IMR-90 (cell line): ENCODE measurements around the gene HEXA. TPM values are rescaled to one million over a fixed set of nuclear protein-coding genes. Genes with fewer than 3 reads are reported as not detected.

Experiments
- ATAC-seq: fragments of 200-7000 bp; cut with Tn5 transposase; 2 replicates; pipeline ENCODE4 v1.9.1; 2020; ENCODE audit warnings: low read depth, mild to moderate bottlenecking, moderate library complexity
- BruUV-seq: library from RNA; stranded (reverse); fragments of 400-500 nt; replicated peaks from 2 replicates; lab custom pipeline; 2021; lab: Mats Ljungman, UMichigan
- CTCF ChIA-PET: fragments of 300-600 bp; formaldehyde crosslinking; extraction: SDS; loops from one replicate; lab custom pipeline; 2021; ENCODE audit warnings: antibody characterized with exemption; lab: Yijun Ruan, JAX
- POLR2A ChIA-PET: fragments of 300-600 bp; sonication (Branson Sonifier 250); formaldehyde crosslinking; loops from one replicate; lab custom pipeline; 2022; ENCODE audit warnings: antibody characterized with exemption; ENCODE audit not compliant: unreplicated experiment; lab: Charles Lee
- DNase-seq: peaks from one replicate; pipeline ENCODE4 v3.0.0; 2013
- H2AFZ ChIP-seq: replicated peaks from 2 replicates; pipeline ENCODE3; 2013; ENCODE audit warnings: low read length, mild to moderate bottlenecking; ENCODE audit not compliant: poor library complexity
- H2AK5ac ChIP-seq: 2 replicates; pipeline ENCODE4 v1.6.1; 2013; ENCODE audit warnings: low read depth, low read length, inconsistent platforms
- H2AK9ac ChIP-seq: replicated peaks from 2 replicates; pipeline ENCODE3; 2013; ENCODE audit warnings: mild to moderate bottlenecking, low read depth, low read length, moderate library complexity; ENCODE audit not compliant: poor library complexity
- H2BK120ac ChIP-seq: 2 replicates; pipeline ENCODE4 v1.6.1; 2013; ENCODE audit warnings: low read depth, low read length, inconsistent platforms
- H2BK15ac ChIP-seq: 3 replicates; pipeline ENCODE4 v1.6.1; 2013; ENCODE audit warnings: low read depth, low read length, inconsistent platforms
- H2BK20ac ChIP-seq: 2 replicates; pipeline ENCODE4 v1.6.1; 2013; ENCODE audit warnings: low read depth, mild to moderate bottlenecking, inconsistent platforms, low read length, moderate library complexity
- H2BK5ac ChIP-seq: 2 replicates; pipeline ENCODE4 v1.6.1; 2013; ENCODE audit warnings: mild to moderate bottlenecking, low read depth, low read length, inconsistent platforms; ENCODE audit not compliant: poor library complexity, severe bottlenecking
- H3K14ac ChIP-seq: replicated peaks from 2 replicates; pipeline ENCODE4 v1.6.1; 2013; ENCODE audit warnings: low read depth, low read length, inconsistent platforms
- H3K18ac ChIP-seq: 2 replicates; pipeline ENCODE4 v1.6.1; 2013; ENCODE audit warnings: low read depth, low read length, control low read depth
- H3K23ac ChIP-seq: 2 replicates; pipeline ENCODE4 v1.6.1; 2013; ENCODE audit warnings: low read depth, low read length, inconsistent platforms
- H3K27ac ChIP-seq: 2 replicates; pipeline ENCODE4 v1.5.1; 2013; ENCODE audit warnings: mild to moderate bottlenecking, control low read depth, low read length; ENCODE audit not compliant: insufficient read depth
- H3K27me3 ChIP-seq: 2 replicates; pipeline ENCODE4 v1.6.1; 2013; ENCODE audit warnings: low read length; ENCODE audit not compliant: control insufficient read depth, insufficient read depth
- H3K36me3 ChIP-seq: 2 replicates; pipeline ENCODE4 v1.6.1; 2013; ENCODE audit warnings: low read length, mixed read lengths; ENCODE audit not compliant: control insufficient read depth, insufficient read depth
- H3K4ac ChIP-seq: 2 replicates; pipeline ENCODE4 v1.6.1; 2013; ENCODE audit warnings: low read depth, low read length, inconsistent platforms
- H3K4me1 ChIP-seq: 2 replicates; pipeline ENCODE4 v1.6.1; 2013; ENCODE audit warnings: low read length, mixed read lengths; ENCODE audit not compliant: control insufficient read depth, insufficient read depth
- H3K4me2 ChIP-seq: 2 replicates; pipeline ENCODE4 v1.6.1; 2013; ENCODE audit warnings: low read depth, mild to moderate bottlenecking, control low read depth, low read length, moderate library complexity
- H3K4me3 ChIP-seq: 2 replicates; pipeline ENCODE4 v1.5.1; 2013; ENCODE audit warnings: low read depth, mild to moderate bottlenecking, control low read depth, low read length, moderate library complexity; ENCODE audit not compliant: insufficient read depth
- H3K56ac ChIP-seq: 2 replicates; pipeline ENCODE4 v1.6.1; 2013; ENCODE audit warnings: low read length, inconsistent platforms; ENCODE audit not compliant: insufficient read depth; ENCODE audit errors: extremely low read depth
- H3K79me1 ChIP-seq, 2 experiments: 2 replicates each; pipeline ENCODE4 v1.6.1; 2013; ENCODE audit warnings: low read length in 2 of 2, inconsistent platforms in 1 of 2, low read depth in 1 of 2
- H3K9ac ChIP-seq: 2 replicates; pipeline ENCODE4 v1.6.1; 2013; ENCODE audit warnings: low read depth, low read length, control low read depth
- H3K9me1 ChIP-seq: 2 replicates; pipeline ENCODE4 v1.6.1; 2013; ENCODE audit warnings: low read length, inconsistent platforms; ENCODE audit not compliant: insufficient read depth
- H3K9me3 ChIP-seq: 2 replicates; pipeline ENCODE4 v1.6.1; 2013; ENCODE audit warnings: low read length; ENCODE audit not compliant: control insufficient read depth, insufficient read depth
- H4K20me1 ChIP-seq: 2 replicates; pipeline ENCODE4 v1.6.1; 2013; ENCODE audit warnings: low read length, inconsistent platforms; ENCODE audit not compliant: insufficient read depth
- H4K5ac ChIP-seq: 2 replicates; pipeline ENCODE4 v1.6.1; 2013; ENCODE audit warnings: mild to moderate bottlenecking, low read depth, low read length, control low read depth
- H4K8ac ChIP-seq, 2 experiments: 2 replicates each; pipeline ENCODE4 v1.6.1; 2013; ENCODE audit warnings: low read depth in 2 of 2, low read length in 2 of 2, control low read depth in 1 of 2, inconsistent platforms in 1 of 2
- H4K91ac ChIP-seq: 2 replicates; pipeline ENCODE4 v1.6.1; 2013; ENCODE audit warnings: low read depth, low read length, inconsistent platforms; ENCODE audit not compliant: insufficient read depth
- CEBPB ChIP-seq: IDR thresholded peaks from 2 replicates; pipeline ENCODE4 v1.6.1; 2012; ENCODE audit warnings: low read depth, low read length, improper control_type of control experiment
- CHD1 ChIP-seq: IDR thresholded peaks from 2 replicates; pipeline ENCODE4 v1.6.1; 2012; ENCODE audit warnings: low read depth, low read length, improper control_type of control experiment
- FOS ChIP-seq: fragments of 150-350 bp; IDR thresholded peaks from 2 replicates; pipeline ENCODE4 v1.6.1; 2016; ENCODE audit warnings: low read depth, low read length
- MAFK ChIP-seq: IDR thresholded peaks from 2 replicates; pipeline ENCODE4 v1.6.1; 2012; ENCODE audit warnings: low read depth, low read length, improper control_type of control experiment
- MAZ ChIP-seq: IDR thresholded peaks from 2 replicates; pipeline ENCODE4 v1.6.1; 2012; ENCODE audit warnings: low read depth, mild to moderate bottlenecking, low read length, improper control_type of control experiment, moderate library complexity, borderline replicate concordance
- MXI1 ChIP-seq: IDR thresholded peaks from 2 replicates; pipeline ENCODE4 v1.6.1; 2012; ENCODE audit warnings: low read depth, mild to moderate bottlenecking, low read length, moderate library complexity, borderline replicate concordance
- NFE2L2 ChIP-seq: fragments of 150-350 bp; IDR thresholded peaks from 2 replicates; pipeline ENCODE4 v1.6.1; 2016; ENCODE audit warnings: low read depth, mild to moderate bottlenecking, low read length
- POLR2A ChIP-seq: IDR thresholded peaks from 2 replicates; pipeline ENCODE4 v1.6.1; 2012; ENCODE audit warnings: mild to moderate bottlenecking, low read depth, low read length
- RAD21 ChIP-seq: IDR thresholded peaks from 2 replicates; pipeline ENCODE4 v1.6.1; 2012; ENCODE audit warnings: low read length, improper control_type of control experiment
- RCOR1 ChIP-seq: IDR thresholded peaks from 2 replicates; pipeline ENCODE4 v1.6.1; 2012; ENCODE audit warnings: mild to moderate bottlenecking, low read length, improper control_type of control experiment; ENCODE audit not compliant: insufficient replicate concordance
- RFX5 ChIP-seq: IDR thresholded peaks from 2 replicates; pipeline ENCODE4 v1.8.0; 2012; ENCODE audit warnings: low read depth, mild to moderate bottlenecking, low read length, moderate library complexity
- SMC3 ChIP-seq: fragments of 150-350 bp; IDR thresholded peaks from 2 replicates; pipeline ENCODE4 v1.6.1; 2016; ENCODE audit warnings: low read depth, mild to moderate bottlenecking, antibody characterized with exemption, low read length, moderate library complexity
- USF2 ChIP-seq: fragments of 150-350 bp; IDR thresholded peaks from 2 replicates; pipeline ENCODE4 v1.6.1; 2017; ENCODE audit warnings: mild to moderate bottlenecking, antibody characterized with exemption, low read length, low read depth
- WGBS, 2 experiments: methylation state at CpG; one replicate each; pipeline versions ENCODE4 v1.1.5 to v1.1.7; 2013; ENCODE audit warnings: missing lambda C conversion rate in 2 of 2; ENCODE audit not compliant: insufficient read length in 1 of 2; ENCODE audit errors: extremely low coverage in 2 of 2; 5-methylcytosine and 5-hydroxymethylcytosine counted together
- dilution Hi-C: fragments of 300-500 bp; cut with HindIII; formaldehyde crosslinking; loops from one replicate; pipeline ENCODE4 v1.14.3; 2018; ENCODE audit warnings: low sequenced_read_pairs; ENCODE audit not compliant: unreplicated experiment
- in situ Hi-C: fragments of 300-500 bp; cut with MboI; formaldehyde crosslinking; loops from 3 replicates; pipeline ENCODE4 v1.14.3; 2019; ENCODE audit warnings: low sequenced_read_pairs, inconsistent platforms, mixed read lengths
- intact Hi-C: fragments of 100-400 bp; cut with micrococcal nuclease; formaldehyde crosslinking; loops from 2 replicates; pipeline ENCODE4 v1.10.0; 2022
- polyA plus RNA-seq, 3 experiments: library from polyadenylated mRNA; depleted of rRNA; stranded (reverse); fragments of >200 nt; gene quantifications; 2 replicates each; pipeline ENCODE4 v1.2.3, GENCODE V29; 2012; ENCODE audit warnings: low replicate concordance in 1 of 3
- total RNA-seq: library from RNA; depleted of rRNA; stranded (reverse); fragments of >200 nt; gene quantifications from 2 replicates; pipeline ENCODE4 v1.2.3, GENCODE V29; 2012
- TF ChIP-seq, protein P1 (sequence below): conservative IDR thresholded peaks from 2 replicates; pipeline ENCODE4 v1.5.1; 2012; ENCODE audit warnings: mild to moderate bottlenecking, low read depth, low read length, improper control_type of control experiment

The HEXA gene
- total and polyA plus RNA-seq, 2 of the 4 experiments (the other 2 are of a cell fraction) = 19.4 to 115 TPM

- TF ChIP-seq, protein P1, sequence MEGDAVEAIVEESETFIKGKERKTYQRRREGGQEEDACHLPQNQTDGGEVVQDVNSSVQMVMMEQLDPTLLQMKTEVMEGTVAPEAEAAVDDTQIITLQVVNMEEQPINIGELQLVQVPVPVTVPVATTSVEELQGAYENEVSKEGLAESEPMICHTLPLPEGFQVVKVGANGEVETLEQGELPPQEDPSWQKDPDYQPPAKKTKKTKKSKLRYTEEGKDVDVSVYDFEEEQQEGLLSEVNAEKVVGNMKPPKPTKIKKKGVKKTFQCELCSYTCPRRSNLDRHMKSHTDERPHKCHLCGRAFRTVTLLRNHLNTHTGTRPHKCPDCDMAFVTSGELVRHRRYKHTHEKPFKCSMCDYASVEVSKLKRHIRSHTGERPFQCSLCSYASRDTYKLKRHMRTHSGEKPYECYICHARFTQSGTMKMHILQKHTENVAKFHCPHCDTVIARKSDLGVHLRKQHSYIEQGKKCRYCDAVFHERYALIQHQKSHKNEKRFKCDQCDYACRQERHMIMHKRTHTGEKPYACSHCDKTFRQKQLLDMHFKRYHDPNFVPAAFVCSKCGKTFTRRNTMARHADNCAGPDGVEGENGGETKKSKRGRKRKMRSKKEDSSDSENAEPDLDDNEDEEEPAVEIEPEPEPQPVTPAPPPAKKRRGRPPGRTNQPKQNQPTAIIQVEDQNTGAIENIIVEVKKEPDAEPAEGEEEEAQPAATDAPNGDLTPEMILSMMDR = no peak
- no peak for TF ChIP-seq MXI1
These were observed 37.7 kb downstream of the HEXA start (continued) for GRCh38 chr15:72338148-72338547.

GRCh38 chr15:72334842-72335241 lies 41.0 kb downstream of the HEXA start:
- H4K5ac ChIP-seq = no peak overlapping the region
- H2AFZ ChIP-seq = no peak overlapping the region
- no peak overlapping the region for H3K4me2 ChIP-seq
- H3K27ac ChIP-seq = no peak overlapping the region
- no peaks in the 10 kb centered on the region for H3K27me3 ChIP-seq
- no peak for ATAC-seq
- DNase-seq = no peak
- H3K4ac ChIP-seq = no peak overlapping the region
- no peak overlapping the region for H2BK15ac ChIP-seq
- no peak overlapping the region for H2AK5ac ChIP-seq
- WGBS, 2 experiments = no CpG with 5 or more reads among the region's 2 CpGs
- H3K14ac ChIP-seq = no peak overlapping the region
- H3K79me1 ChIP-seq = no peaks in the 10 kb centered on the region
- dilution Hi-C loops = no loop called here
- H3K9ac ChIP-seq = no peak overlapping the region
- H2BK20ac ChIP-seq = no peak overlapping the region
- intact Hi-C loops = no loop called here
- CTCF ChIA-PET = no interaction called here
- no peak overlapping the region for H3K4me3 ChIP-seq
- POLR2A ChIA-PET = no interaction called here
- H2BK120ac ChIP-seq = no peak overlapping the region
- BruUV-seq = no TSS peak
- H4K91ac ChIP-seq = no peak overlapping the region
- H4K20me1 ChIP-seq = peaks cover 11% of the 10 kb centered on the region
- in situ Hi-C loops = no loop called here
- H2AK9ac ChIP-seq = no peak overlapping the region
- peaks cover 4% of the 10 kb centered on the region; the same call in 1 of the 2 replicates for H3K9me1 ChIP-seq
- H3K9me3 ChIP-seq = no peaks in the 10 kb centered on the region
- H3K36me3 ChIP-seq = no peaks in the 10 kb centered on the region
- no peak overlapping the region for H2BK5ac ChIP-seq
- no peak overlapping the region for H3K23ac ChIP-seq
- H3K4me1 ChIP-seq = peaks cover 6% of the 10 kb centered on the region
- no peak overlapping the region for H4K8ac ChIP-seq
- no peak overlapping the region for H3K56ac ChIP-seq
- no peak overlapping the region for H3K18ac ChIP-seq
- TF ChIP-seq MAZ = no peak
- TF ChIP-seq CEBPB = no peak
- no peak for TF ChIP-seq FOS
- no peak for TF ChIP-seq MAFK
- TF ChIP-seq NFE2L2 = no peak
- TF ChIP-seq POLR2A = no peak
- TF ChIP-seq RFX5 = no peak
- TF ChIP-seq CHD1 = no peak
- no peak for TF ChIP-seq RAD21
- no peak for TF ChIP-seq MXI1
- TF ChIP-seq SMC3 = no peak
- TF ChIP-seq RCOR1 = no peak
- TF ChIP-seq USF2 = no peak
